Measurements from ENCODE around the gene ANGPT4.

DNA sequence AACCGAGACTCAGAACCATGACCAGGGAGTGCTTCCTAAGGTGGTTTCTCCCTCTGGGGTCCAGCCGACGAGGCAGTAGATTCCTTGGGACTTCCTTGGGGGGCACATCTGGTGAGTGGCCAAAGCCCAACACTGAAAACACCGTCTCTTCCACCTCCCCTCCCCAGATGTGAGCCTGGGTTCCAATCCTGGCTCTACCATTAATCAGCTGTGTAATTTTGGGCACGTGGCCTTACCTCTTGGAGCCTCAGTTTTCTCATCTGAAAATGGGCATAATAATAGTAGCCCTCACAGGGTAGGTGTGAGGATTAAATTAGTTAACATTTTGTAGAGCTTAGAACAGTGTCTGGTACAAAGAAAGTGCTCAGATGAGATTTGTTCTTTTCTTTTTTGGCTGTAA is 77.1 kb downstream of the ANGPT4 start:
- TF ChIP-seq POLR2A (IDR thresholded peaks at IDR 0.05): no peak
- TF ChIP-seq, protein P1, sequence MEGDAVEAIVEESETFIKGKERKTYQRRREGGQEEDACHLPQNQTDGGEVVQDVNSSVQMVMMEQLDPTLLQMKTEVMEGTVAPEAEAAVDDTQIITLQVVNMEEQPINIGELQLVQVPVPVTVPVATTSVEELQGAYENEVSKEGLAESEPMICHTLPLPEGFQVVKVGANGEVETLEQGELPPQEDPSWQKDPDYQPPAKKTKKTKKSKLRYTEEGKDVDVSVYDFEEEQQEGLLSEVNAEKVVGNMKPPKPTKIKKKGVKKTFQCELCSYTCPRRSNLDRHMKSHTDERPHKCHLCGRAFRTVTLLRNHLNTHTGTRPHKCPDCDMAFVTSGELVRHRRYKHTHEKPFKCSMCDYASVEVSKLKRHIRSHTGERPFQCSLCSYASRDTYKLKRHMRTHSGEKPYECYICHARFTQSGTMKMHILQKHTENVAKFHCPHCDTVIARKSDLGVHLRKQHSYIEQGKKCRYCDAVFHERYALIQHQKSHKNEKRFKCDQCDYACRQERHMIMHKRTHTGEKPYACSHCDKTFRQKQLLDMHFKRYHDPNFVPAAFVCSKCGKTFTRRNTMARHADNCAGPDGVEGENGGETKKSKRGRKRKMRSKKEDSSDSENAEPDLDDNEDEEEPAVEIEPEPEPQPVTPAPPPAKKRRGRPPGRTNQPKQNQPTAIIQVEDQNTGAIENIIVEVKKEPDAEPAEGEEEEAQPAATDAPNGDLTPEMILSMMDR (IDR thresholded peaks at IDR 0.05): no peak
